HL-60 (cell line): Measurements from ENCODE around the gene SLC16A13.
A peak's percentile ranks its signal among the peaks of the same experiment; 100 is the strongest.
"Not testable (repeated sequence)": the region's sequence is repeated elsewhere in the genome, so short reads cannot be mapped to it uniquely, and the experiment has no call there.

Source experiments
- DNase-seq, 2 experiments: peaks; one replicate each; pipeline ENCODE4 v3.0.0-alpha.2; 2010 to 2020; ENCODE audit warnings: low read depth in 1 of 2, low spot score in 1 of 2
- H3K27ac ChIP-seq: fragments of 250-450 bp; sonication (Bioruptor Pico); replicated peaks from 2 replicates; pipeline ENCODE4 v1.5.1; 2020; ENCODE audit warnings: mild to moderate bottlenecking, moderate library complexity
- H3K27me3 ChIP-seq: fragments of 250-450 bp; sonication (Bioruptor Pico); 2 replicates; pipeline ENCODE4 v1.5.1; 2021; ENCODE audit warnings: mild to moderate bottlenecking, moderate library complexity; ENCODE audit not compliant: insufficient read depth, poor library complexity, severe bottlenecking
- H3K4me3 ChIP-seq: replicated peaks from 2 replicates; pipeline ENCODE4 v1.5.1; 2011; ENCODE audit warnings: mild to moderate bottlenecking, control low read depth, low read length; ENCODE audit not compliant: insufficient read depth
- CTCF ChIP-seq: IDR thresholded peaks from one replicate; pipeline ENCODE4 v1.5.1; 2011; ENCODE audit warnings: low read length, control low read depth, inconsistent platforms; ENCODE audit not compliant: insufficient read depth
- GABPA ChIP-seq: IDR thresholded peaks from 2 replicates; pipeline ENCODE4 v1.6.1; 2012; ENCODE audit warnings: low read depth
- POLR2AphosphoS5 ChIP-seq: IDR thresholded peaks from 2 replicates; pipeline ENCODE4 v1.6.1; 2012; ENCODE audit warnings: low read depth
- SPI1 ChIP-seq: IDR thresholded peaks from 2 replicates; pipeline ENCODE4 v1.6.1; 2012; ENCODE audit warnings: low read depth, mild to moderate bottlenecking, borderline replicate concordance
- TF ChIP-seq, protein P1 (sequence below): IDR thresholded peaks from 2 replicates; pipeline ENCODE4 v1.6.1; 2012; ENCODE audit warnings: low read depth; ENCODE audit not compliant: insufficient replicate concordance

Gene SLC16A13

DNA sequence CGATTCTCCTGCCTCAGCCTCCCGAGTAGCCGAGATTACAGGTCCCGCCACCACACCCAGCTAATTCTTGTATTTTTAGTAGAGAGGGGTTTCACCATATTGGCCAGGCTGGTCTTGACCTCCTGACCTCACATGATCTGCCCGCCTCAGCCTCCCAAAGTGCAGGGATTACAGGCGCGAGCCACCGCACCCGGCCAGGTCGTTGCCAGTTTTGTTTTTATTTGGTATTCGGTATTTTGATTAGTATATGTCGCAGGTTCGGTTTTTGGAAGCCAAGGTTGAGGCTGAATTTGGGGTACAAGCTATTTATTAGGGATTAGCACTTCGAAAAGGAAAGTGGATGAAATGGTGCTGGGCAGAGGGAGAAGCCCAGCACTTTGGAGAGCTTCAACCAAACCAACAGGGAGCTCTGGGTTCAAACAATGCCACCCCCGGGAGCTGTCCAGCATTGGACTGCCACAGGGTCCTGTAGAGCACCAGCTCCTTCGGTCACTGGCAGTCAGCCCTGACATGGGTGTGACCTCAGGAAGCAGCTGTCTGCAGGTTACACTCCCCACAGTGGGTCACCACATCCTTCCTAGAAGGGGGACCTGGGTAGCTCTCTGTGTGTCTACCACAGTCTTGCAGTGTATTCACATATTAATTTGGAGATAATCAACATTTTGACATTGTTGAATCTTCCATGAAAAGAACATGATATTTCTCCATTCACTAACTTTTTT is 45.7 kb downstream of the SLC16A13 start:
- H3K4me3 ChIP-seq: no peak overlapping the region
- no peaks in the 10 kb centered on the region for H3K27me3 ChIP-seq
- TF ChIP-seq GABPA: no peak
- TF ChIP-seq, protein P1, sequence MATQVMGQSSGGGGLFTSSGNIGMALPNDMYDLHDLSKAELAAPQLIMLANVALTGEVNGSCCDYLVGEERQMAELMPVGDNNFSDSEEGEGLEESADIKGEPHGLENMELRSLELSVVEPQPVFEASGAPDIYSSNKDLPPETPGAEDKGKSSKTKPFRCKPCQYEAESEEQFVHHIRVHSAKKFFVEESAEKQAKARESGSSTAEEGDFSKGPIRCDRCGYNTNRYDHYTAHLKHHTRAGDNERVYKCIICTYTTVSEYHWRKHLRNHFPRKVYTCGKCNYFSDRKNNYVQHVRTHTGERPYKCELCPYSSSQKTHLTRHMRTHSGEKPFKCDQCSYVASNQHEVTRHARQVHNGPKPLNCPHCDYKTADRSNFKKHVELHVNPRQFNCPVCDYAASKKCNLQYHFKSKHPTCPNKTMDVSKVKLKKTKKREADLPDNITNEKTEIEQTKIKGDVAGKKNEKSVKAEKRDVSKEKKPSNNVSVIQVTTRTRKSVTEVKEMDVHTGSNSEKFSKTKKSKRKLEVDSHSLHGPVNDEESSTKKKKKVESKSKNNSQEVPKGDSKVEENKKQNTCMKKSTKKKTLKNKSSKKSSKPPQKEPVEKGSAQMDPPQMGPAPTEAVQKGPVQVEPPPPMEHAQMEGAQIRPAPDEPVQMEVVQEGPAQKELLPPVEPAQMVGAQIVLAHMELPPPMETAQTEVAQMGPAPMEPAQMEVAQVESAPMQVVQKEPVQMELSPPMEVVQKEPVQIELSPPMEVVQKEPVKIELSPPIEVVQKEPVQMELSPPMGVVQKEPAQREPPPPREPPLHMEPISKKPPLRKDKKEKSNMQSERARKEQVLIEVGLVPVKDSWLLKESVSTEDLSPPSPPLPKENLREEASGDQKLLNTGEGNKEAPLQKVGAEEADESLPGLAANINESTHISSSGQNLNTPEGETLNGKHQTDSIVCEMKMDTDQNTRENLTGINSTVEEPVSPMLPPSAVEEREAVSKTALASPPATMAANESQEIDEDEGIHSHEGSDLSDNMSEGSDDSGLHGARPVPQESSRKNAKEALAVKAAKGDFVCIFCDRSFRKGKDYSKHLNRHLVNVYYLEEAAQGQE: peak; percentile 88
- TF ChIP-seq SPI1: no peak
- DNase-seq: peak in 1 of 2 experiments; percentile 1
- H3K27ac ChIP-seq: no peak overlapping the region

DNA sequence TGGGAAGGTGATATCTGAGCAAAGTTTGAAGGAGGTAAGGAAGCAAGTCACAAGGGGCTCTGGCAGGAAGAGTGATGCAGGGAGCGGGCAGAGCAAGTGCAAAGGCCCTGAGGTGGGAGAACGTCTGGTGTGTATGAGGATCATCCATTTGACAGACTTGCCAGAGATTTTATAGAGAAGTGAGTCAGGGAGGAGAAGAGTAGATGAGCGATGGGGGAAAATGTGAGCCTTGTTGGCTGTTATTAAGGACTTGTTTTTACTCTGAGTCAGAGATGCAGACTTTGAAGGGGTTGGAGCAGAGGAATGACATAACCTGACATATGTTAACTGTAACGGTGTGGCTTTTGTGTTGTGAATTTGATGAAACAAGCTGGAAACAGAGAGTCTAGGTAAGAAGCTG is 47.8 kb downstream of the SLC16A13 start:
- DNase-seq: no peak
- no peak overlapping the region for H3K27ac ChIP-seq
- TF ChIP-seq, protein P1: no peak
- TF ChIP-seq POLR2AphosphoS5: no peak
- no peak for TF ChIP-seq CTCF
- no peak for TF ChIP-seq GABPA
- TF ChIP-seq SPI1: no peak
- H3K4me3 ChIP-seq: no peak overlapping the region
- H3K27me3 ChIP-seq: no peaks in the 10 kb centered on the region

GRCh38 chr17:7084088-7084487 is 48.3 kb downstream of the SLC16A13 start:
- H3K27me3 ChIP-seq: no peaks in the 10 kb centered on the region
- no peak for DNase-seq
- no peak overlapping the region for H3K27ac ChIP-seq
- H3K4me3 ChIP-seq: no peak overlapping the region
- TF ChIP-seq GABPA (no peak), POLR2AphosphoS5 (no peak), CTCF (no peak), SPI1 (no peak)
- TF ChIP-seq, protein P1: no peak

GRCh38 chr17:7088442-7088841 is 52.6 kb downstream of the SLC16A13 start:
- H3K27ac ChIP-seq, H3K4me3 ChIP-seq, H3K27me3 ChIP-seq, DNase-seq: not testable (repeated sequence)

DNA sequence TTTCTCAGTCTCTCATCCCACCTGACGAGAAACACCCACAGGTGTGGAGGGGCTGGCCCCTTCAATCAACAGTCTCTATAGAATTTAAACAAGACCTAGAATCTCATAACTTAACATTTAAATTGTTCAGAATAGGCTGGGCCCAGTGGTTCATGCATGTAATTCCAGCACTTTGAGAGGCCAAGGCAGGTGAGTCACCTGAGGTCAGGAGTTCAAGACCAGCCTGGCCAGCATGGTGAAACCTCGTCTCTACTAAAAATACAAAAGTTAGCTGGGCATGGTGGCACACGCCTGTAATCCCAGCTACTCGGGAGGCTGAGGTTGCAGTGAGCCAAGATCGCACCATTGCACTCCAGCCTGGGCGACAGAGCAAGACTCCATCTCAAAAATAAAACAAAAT is 53.8 kb downstream of the SLC16A13 start:
- not testable (repeated sequence) for H3K27ac ChIP-seq, H3K4me3 ChIP-seq, H3K27me3 ChIP-seq, DNase-seq
